Stimulated activated CD8-positive, alpha-beta memory T cell treated with anti-CD3 and anti-CD28 coated beads, Interleukin-7, amount 100 ng/mL, for 4 hours (primary cell): ENCODE measurements around the gene PSMD2.

Experiments used
- DNase-seq, 2 donors: peaks; one replicate each; pipeline ENCODE4 v3.0.0-alpha.2; 2020; ENCODE audit warnings: low read depth in 2 of 2

PSMD2 gene

DNA sequence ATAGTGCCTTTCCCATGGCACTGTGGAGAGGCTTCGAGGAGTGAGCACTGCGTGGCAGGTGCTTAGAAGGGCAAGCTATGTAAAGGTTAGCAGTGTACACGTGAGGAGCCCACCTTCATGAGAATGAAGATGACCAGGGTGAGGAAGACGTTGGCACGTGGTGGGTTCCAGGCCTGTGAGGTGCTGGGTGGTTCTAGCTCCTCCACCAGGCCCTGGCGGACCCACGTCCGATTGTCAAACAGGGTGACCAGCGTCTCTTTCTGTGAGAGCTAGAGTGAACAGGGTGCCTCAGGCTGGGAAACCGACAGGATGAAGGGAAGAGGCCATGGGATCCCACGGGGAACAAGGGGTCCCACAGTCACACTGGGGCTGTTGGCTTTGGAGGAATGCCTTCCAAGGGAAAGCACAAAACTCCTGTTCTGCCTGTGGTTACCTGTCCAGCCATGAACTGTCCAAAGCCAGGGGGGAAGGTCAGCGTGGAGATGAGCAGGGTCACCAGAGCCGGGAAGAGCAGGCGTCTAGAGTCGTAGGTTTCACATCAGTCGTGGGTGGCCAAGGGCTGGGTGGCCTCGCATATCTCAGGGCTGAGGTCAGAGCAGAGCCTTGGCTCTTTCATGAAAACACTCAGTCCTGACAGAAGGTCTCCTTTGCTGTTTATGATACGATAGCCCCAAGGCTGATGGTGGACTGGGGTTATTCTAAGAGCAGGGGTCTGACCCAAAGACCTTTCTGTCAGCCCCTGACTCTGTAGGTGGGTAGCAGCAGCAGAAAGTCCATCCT lies 56.4 kb downstream of the PSMD2 start:
- no peak for DNase-seq

DNA sequence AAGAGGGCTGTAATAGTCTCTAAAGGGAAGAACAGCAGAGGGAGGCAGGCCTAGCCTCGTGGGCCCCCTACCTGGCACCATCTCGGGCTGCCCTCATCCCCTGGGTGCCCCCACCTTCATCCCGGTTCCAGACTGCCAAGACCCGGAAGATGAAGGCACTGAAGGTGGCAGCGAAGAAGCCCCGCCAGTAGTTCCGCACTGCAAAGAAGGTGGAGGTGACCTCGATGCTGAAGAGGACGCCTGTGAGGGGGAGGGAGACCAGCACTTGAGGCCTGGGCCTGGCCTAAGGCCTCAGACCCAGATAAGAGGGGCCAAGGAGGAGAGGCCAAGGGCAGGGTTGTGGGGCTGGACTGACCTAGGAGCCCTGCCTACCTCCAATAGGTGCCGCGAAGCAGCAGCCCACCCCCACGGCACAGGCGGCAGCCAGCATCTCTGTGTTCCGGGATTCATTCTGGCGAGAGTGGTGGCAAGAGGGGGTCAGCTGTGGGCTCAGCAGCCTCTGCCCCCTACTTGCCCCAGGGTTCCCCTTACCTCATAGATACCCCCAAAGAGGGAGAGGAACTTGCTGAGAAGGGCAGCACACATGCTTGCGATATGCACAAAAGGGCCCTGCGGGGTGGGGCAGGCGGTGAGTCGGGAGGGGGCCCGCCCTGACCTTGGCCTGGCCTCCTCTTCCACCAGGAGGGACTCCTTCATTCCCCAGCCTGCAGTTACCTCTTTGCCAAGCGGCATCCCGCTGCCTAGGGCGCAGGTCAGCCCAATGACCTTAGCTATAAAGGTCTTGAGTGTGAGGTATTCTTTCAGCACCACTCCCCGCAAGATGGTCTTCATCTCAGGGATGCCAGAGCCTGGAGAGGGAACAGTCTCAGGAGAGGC lies 58.4 kb downstream of the PSMD2 start:
- no peak for DNase-seq

DNA sequence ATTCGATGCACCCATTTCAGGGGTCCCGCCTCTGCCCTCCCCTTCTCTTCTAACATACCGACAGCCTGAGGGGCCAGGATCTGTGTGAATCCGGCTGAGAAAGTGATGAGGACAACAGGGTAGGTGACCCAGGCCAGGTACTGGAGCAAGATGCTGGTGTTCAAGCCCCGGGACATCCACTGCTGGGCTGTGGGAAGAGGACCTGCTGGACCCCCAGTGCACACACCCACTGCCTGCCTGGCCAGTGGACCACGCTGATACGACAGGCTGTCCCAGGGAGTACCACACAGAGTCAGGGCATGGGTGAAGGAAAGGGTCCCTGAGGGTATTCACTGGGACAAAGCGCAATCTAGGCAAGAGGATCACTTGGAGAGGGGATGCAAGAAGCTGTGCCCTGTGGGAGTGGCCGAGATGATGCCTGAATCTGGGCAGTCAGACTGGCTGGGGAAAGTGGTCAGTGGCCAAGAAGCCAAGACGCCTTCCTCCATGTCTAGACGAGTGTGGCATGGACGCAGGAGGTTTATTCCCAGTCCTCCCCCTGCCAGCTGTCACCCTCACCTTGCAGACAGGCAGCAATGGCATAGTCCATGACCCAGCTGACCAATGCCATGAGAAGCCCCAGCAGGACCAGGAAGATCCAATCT lies 59.2 kb downstream of the PSMD2 start:
- no peak for DNase-seq
